Choroid plexus epithelial cell (primary cell): ENCODE measurements around the gene HCFC1.

ENCODE experiments used
- DNase-seq: peaks from one replicate; pipeline ENCODE4 v3.0.0-alpha.2; 2010; ENCODE audit warnings: low read depth
- H3K4me3 ChIP-seq: 2 replicates; pipeline ENCODE4 v1.5.1; 2011; ENCODE audit warnings: low read depth, mild to moderate bottlenecking, control low read depth, low read length, moderate library complexity
- CTCF ChIP-seq: conservative IDR thresholded peaks from 2 replicates; pipeline ENCODE4 v1.5.1; 2011; ENCODE audit warnings: low read depth, mild to moderate bottlenecking, control low read depth, inconsistent platforms, low read length, moderate library complexity

Gene HCFC1

GRCh38 chrX:153897899-153898298, 73.7 kb downstream of the HCFC1 start:
- DNase-seq: no peak
- TF ChIP-seq CTCF: no peak
- H3K4me3 ChIP-seq: no peak overlapping the region
